GM18508 (cell line): ENCODE data around the gene ETFBKMT.
"Not testable (repeated sequence)": the region's sequence is repeated elsewhere in the genome, so short reads cannot be mapped to it uniquely, and the experiment has no call there.

Source experiments
- ATAC-seq: cut with Tn5 transposase; IDR thresholded peaks from one replicate; pipeline ENCODE4 v1.9.1; 2021; ENCODE audit warnings: moderate number of reproducible peaks; ENCODE audit not compliant: insufficient read depth, unreplicated experiment

ETFBKMT gene

GRCh38 chr12:31655208-31655607 lies 4.3 kb upstream of the ETFBKMT start:
- no peak for ATAC-seq

GRCh38 chr12:31655792-31656191 lies 3.7 kb upstream of the ETFBKMT start:
- ATAC-seq = no peak

GRCh38 chr12:31658471-31659086 lies 909 bp upstream of the ETFBKMT start:
- peak; percentile 2 for ATAC-seq

- no peak for ATAC-seq
These were observed 2.8 kb downstream of the ETFBKMT start for GRCh38 chr12:31662176-31662849.

- ATAC-seq = no peak
These were observed 4.1 kb downstream of the ETFBKMT start for GRCh38 chr12:31663576-31663975.

GRCh38 chr12:31664038-31664437 lies 4.5 kb downstream of the ETFBKMT start:
- ATAC-seq = no peak

- ATAC-seq = no peak
These were observed 9.5 kb downstream of the ETFBKMT start for GRCh38 chr12:31669020-31669419.

GRCh38 chr12:31669582-31669981 lies 10.1 kb downstream of the ETFBKMT start:
- not testable (repeated sequence) for ATAC-seq

- no peak for ATAC-seq
These were observed 13.0 kb downstream of the ETFBKMT start for GRCh38 chr12:31672521-31672920.

- no peak for ATAC-seq
These were observed 22.9 kb downstream of the ETFBKMT start for GRCh38 chr12:31682136-31682962.

GRCh38 chr12:31685801-31686200 lies 26.3 kb downstream of the ETFBKMT start:
- no peak for ATAC-seq

GRCh38 chr12:31687101-31687527 lies 27.6 kb downstream of the ETFBKMT start:
- peak; percentile 42 for ATAC-seq

GRCh38 chr12:31689921-31690320 lies 30.4 kb downstream of the ETFBKMT start:
- ATAC-seq = not testable (repeated sequence)

GRCh38 chr12:31702047-31702446 lies 42.6 kb downstream of the ETFBKMT start:
- ATAC-seq = no peak

- no peak for ATAC-seq
These were observed 46.1 kb downstream of the ETFBKMT start for GRCh38 chr12:31705621-31706020.

GRCh38 chr12:31708118-31708517 lies 48.6 kb downstream of the ETFBKMT start:
- ATAC-seq = not testable (repeated sequence)

- no peak for ATAC-seq
These were observed 50.7 kb downstream of the ETFBKMT start for GRCh38 chr12:31710021-31710818.

GRCh38 chr12:31712877-31713276 lies 53.4 kb downstream of the ETFBKMT start:
- ATAC-seq = no peak

GRCh38 chr12:31714406-31715271 lies 55.2 kb downstream of the ETFBKMT start:
- ATAC-seq = peak; percentile 19
